ENCODE results near the gene IDI1.

IDI1 gene

GRCh38 chr10:997266-998022 is 51.5 kb downstream of the IDI1 start:
- in situ Hi-C loops (cut with MboI; ENCODE audit: low pct_unique_long_range_greater_than_20kb, low sequenced_read_pairs, unreplicated experiment), result no loop called here
- no peak for TF ChIP-seq CTCF (IDR thresholded peaks at IDR 0.05; ENCODE audit: extremely low read depth, insufficient read depth, missing control alignments)
- no peak for DNase-seq (ENCODE audit: low spot score)

- no peak for DNase-seq (ENCODE audit: low spot score)
- TF ChIP-seq CTCF (IDR thresholded peaks at IDR 0.05; ENCODE audit: extremely low read depth, insufficient read depth, missing control alignments), result no peak
- in situ Hi-C loops (cut with MboI; ENCODE audit: low pct_unique_long_range_greater_than_20kb, low sequenced_read_pairs, unreplicated experiment), result no loop called here
These were observed 52.9 kb downstream of the IDI1 start for GRCh38 chr10:996031-996430.

GRCh38 chr10:995559-995926 is 53.4 kb downstream of the IDI1 start:
- no peak for DNase-seq (ENCODE audit: low spot score)
- TF ChIP-seq CTCF (IDR thresholded peaks at IDR 0.05; ENCODE audit: extremely low read depth, insufficient read depth, missing control alignments), result no peak
- in situ Hi-C loops (cut with MboI; ENCODE audit: low pct_unique_long_range_greater_than_20kb, low sequenced_read_pairs, unreplicated experiment), result no loop called here

- in situ Hi-C loops (cut with MboI; ENCODE audit: low pct_unique_long_range_greater_than_20kb, low sequenced_read_pairs, unreplicated experiment), result no loop called here
- no peak for DNase-seq (ENCODE audit: low spot score)
- no peak for TF ChIP-seq CTCF (IDR thresholded peaks at IDR 0.05; ENCODE audit: extremely low read depth, insufficient read depth, missing control alignments)
These were observed 53.9 kb downstream of the IDI1 start for GRCh38 chr10:994836-995558.

- in situ Hi-C loops (cut with MboI; ENCODE audit: low pct_unique_long_range_greater_than_20kb, low sequenced_read_pairs, unreplicated experiment), result no loop called here
- DNase-seq (ENCODE audit: low spot score), result no peak
- TF ChIP-seq CTCF (IDR thresholded peaks at IDR 0.05; ENCODE audit: extremely low read depth, insufficient read depth, missing control alignments), result no peak
These were observed 56.0 kb downstream of the IDI1 start for GRCh38 chr10:992871-993270.

GRCh38 chr10:992467-992866 is 56.5 kb downstream of the IDI1 start:
- DNase-seq (ENCODE audit: low spot score), result no peak
- no peak for TF ChIP-seq CTCF (IDR thresholded peaks at IDR 0.05; ENCODE audit: extremely low read depth, insufficient read depth, missing control alignments)
- in situ Hi-C loops (cut with MboI; ENCODE audit: low pct_unique_long_range_greater_than_20kb, low sequenced_read_pairs, unreplicated experiment), result no loop called here

All from GM13977 (cell line).